CD14-positive monocyte (primary cell): Measurements from ENCODE around the gene MCRIP1. TPM values are rescaled to one million over a fixed set of nuclear protein-coding genes. Genes with fewer than 3 reads are reported as not detected.

Experiments used
- DNase-seq, 3 donors: peaks; one replicate each; pipeline ENCODE4 v3.0.0-alpha.2; 2011 to 2022
- H2AFZ ChIP-seq: 2 replicates; pipeline ENCODE4 v1.6.0; 2012; ENCODE audit warnings: mild to moderate bottlenecking, low read depth, low read length, inconsistent platforms; ENCODE audit not compliant: insufficient read depth, poor library complexity, severe bottlenecking
- H3K27ac ChIP-seq, 2 donors: 1 replicate in 1 of 2; 2 replicates in 1 of 2; pipeline ENCODE4 v1.5.1; 2012 to 2013; ENCODE audit warnings: low read length in 2 of 2, control low read depth in 1 of 2, inconsistent platforms in 1 of 2, low read depth in 1 of 2, mild to moderate bottlenecking in 1 of 2
- H3K27me3 ChIP-seq, 2 donors: one replicate each; pipeline versions ENCODE4 v1.6.0 to v1.6.1; 2011 to 2013; ENCODE audit warnings: low read length in 2 of 2; ENCODE audit not compliant: control insufficient read depth in 2 of 2, insufficient read depth in 2 of 2
- H3K36me3 ChIP-seq, 2 donors: replicated peaks in 1 of 2; 1 replicate in 1 of 2; 2 replicates in 1 of 2; pipeline versions ENCODE4 v1.5.1 to v1.6.1; 2012 to 2013; ENCODE audit warnings: low read length in 2 of 2, control low read depth in 1 of 2, inconsistent platforms in 1 of 2, mild to moderate bottlenecking in 1 of 2; ENCODE audit not compliant: insufficient read depth in 2 of 2, control insufficient read depth in 1 of 2
- H3K4me1 ChIP-seq, 2 donors: 1 replicate in 1 of 2; 2 replicates in 1 of 2; pipeline versions ENCODE4 v1.5.1 to v1.6.1; 2012 to 2013; ENCODE audit warnings: low read length in 2 of 2, control low read depth in 1 of 2, inconsistent platforms in 1 of 2, mild to moderate bottlenecking in 1 of 2, moderate library complexity in 1 of 2; ENCODE audit not compliant: insufficient read depth in 2 of 2, control insufficient read depth in 1 of 2
- H3K4me2 ChIP-seq: replicated peaks from 2 replicates; pipeline ENCODE3; 2012; ENCODE audit warnings: low read length, moderate library complexity, mild to moderate bottlenecking; ENCODE audit not compliant: poor library complexity, severe bottlenecking; ENCODE audit errors: extremely low read depth
- H3K4me3 ChIP-seq, 3 experiments: fragments of 200-600 bp in 1 of 3; sonication (generic) in 1 of 3; replicated peaks in 1 of 3; 1 replicate in 2 of 3; 2 replicates in 1 of 3; pipeline ENCODE4 v1.5.1; 2011 to 2013; ENCODE audit warnings: low read length in 3 of 3, mild to moderate bottlenecking in 3 of 3, control low read depth in 2 of 3, low read depth in 2 of 3, inconsistent platforms in 1 of 3, moderate library complexity in 1 of 3
- H3K79me2 ChIP-seq: 2 replicates; pipeline ENCODE4 v1.6.0; 2012; ENCODE audit warnings: mild to moderate bottlenecking, control low read depth, inconsistent platforms, low read length, moderate library complexity; ENCODE audit not compliant: insufficient read depth
- H3K9ac ChIP-seq: 2 replicates; pipeline ENCODE4 v1.6.0; 2017; ENCODE audit warnings: low read length, mild to moderate bottlenecking; ENCODE audit not compliant: insufficient read depth, poor library complexity, severe bottlenecking
- H3K9me3 ChIP-seq, 2 donors: replicated peaks in 1 of 2; 1 replicate in 1 of 2; 2 replicates in 1 of 2; pipeline versions ENCODE4 v1.5.1 to v1.6.1; 2012 to 2013; ENCODE audit warnings: low read length in 2 of 2, control low read depth in 1 of 2; ENCODE audit not compliant: control insufficient read depth in 1 of 2, insufficient read depth in 1 of 2
- H4K20me1 ChIP-seq: 2 replicates; pipeline ENCODE4 v1.6.0; 2012; ENCODE audit warnings: mild to moderate bottlenecking, low read length, control low read depth, moderate library complexity; ENCODE audit not compliant: insufficient read depth
- H3K27ac Mint-ChIP-seq, 7 donors: one replicate each; pipeline ENCODE4 v1.8.0; 2020; ENCODE audit warnings: mild to moderate bottlenecking in 7 of 7, mixed read lengths in 7 of 7, moderate library complexity in 6 of 7, inconsistent platforms in 2 of 7
- H3K27me3 Mint-ChIP-seq, 3 donors: one replicate each; pipeline ENCODE4 v1.8.0; 2021 to 2022; ENCODE audit warnings: low read depth in 3 of 3, mild to moderate bottlenecking in 3 of 3, mixed read lengths in 3 of 3, moderate library complexity in 3 of 3, inconsistent platforms in 1 of 3
- H3K36me3 Mint-ChIP-seq, 2 donors: one replicate each; pipeline ENCODE4 v1.8.0; 2020; ENCODE audit warnings: mixed read lengths in 2 of 2, inconsistent platforms in 1 of 2, mild to moderate bottlenecking in 1 of 2
- H3K4me1 Mint-ChIP-seq: one replicate; pipeline ENCODE4 v1.8.0; 2020; ENCODE audit warnings: mild to moderate bottlenecking, mixed read lengths
- H3K4me3 Mint-ChIP-seq, 2 donors: one replicate each; pipeline ENCODE4 v1.8.0; 2020; ENCODE audit warnings: mild to moderate bottlenecking in 2 of 2, mixed read lengths in 2 of 2, moderate library complexity in 1 of 2
- H3K9me3 Mint-ChIP-seq, 7 donors: one replicate each; pipeline ENCODE4 v1.8.0; 2020 to 2022; ENCODE audit warnings: mixed read lengths in 7 of 7, mild to moderate bottlenecking in 6 of 7, moderate library complexity in 6 of 7, inconsistent platforms in 2 of 7
- CTCF ChIP-seq: fragments of 200-600 bp; IDR thresholded peaks from one replicate; pipeline ENCODE4 v1.8.0; 2022; ENCODE audit warnings: antibody characterized with exemption, mild to moderate bottlenecking
- WGBS: methylation state at CpG from one replicate; pipeline ENCODE4 v1.1.5; 2013; ENCODE audit warnings: missing lambda C conversion rate; ENCODE audit not compliant: insufficient coverage; 5-methylcytosine and 5-hydroxymethylcytosine counted together
- intact Hi-C, 2 donors: fragments of 100-400 bp; cut with micrococcal nuclease; formaldehyde crosslinking; loops; one replicate each; pipeline versions ENCODE4 v1.15.0 to v1.15.1; 2023
- polyA plus RNA-seq, 3 donors: library from polyadenylated mRNA; depleted of rRNA in 1 of 3; unstranded in 2 of 3; stranded (reverse) in 1 of 3; fragments of 300-500 nt in 2 of 3; fragments of >200 nt in 1 of 3; fragmentation: Illumina TruSeq in 2 of 3; gene quantifications; 1 replicate in 2 of 3; 2 replicates in 1 of 3; pipeline ENCODE4 v1.2.3, GENCODE V29; 2012 to 2021

Gene MCRIP1
- polyA plus RNA-seq, 3 donors = 48.4 to 63.0 (median 48.5) TPM

- H3K27ac Mint-ChIP-seq = no peak overlapping the region
- H3K9ac ChIP-seq = no peak overlapping the region
- H3K9me3 Mint-ChIP-seq = peaks cover 0 to 9% (median 3%) of the 10 kb centered on the region in 7 donors
- no peak overlapping the region for H3K27ac ChIP-seq
- H3K4me1 ChIP-seq = no peaks in the 10 kb centered on the region
- H3K9me3 ChIP-seq = no peaks in the 10 kb centered on the region
- no peak overlapping the region for H2AFZ ChIP-seq
- no peak overlapping the region for H3K4me2 ChIP-seq
- H3K79me2 ChIP-seq = no peaks in the 10 kb centered on the region
- H3K4me3 Mint-ChIP-seq = no peak overlapping the region
- intact Hi-C loops = no loop called here
- no peaks in the 10 kb centered on the region for H4K20me1 ChIP-seq
- no peak overlapping the region for H3K4me3 ChIP-seq
- TF ChIP-seq CTCF = no peak
- no peaks in the 10 kb centered on the region for H3K27me3 ChIP-seq
- 24% methylated on average over 7 of the region's 8 CpGs for WGBS
- H3K27me3 Mint-ChIP-seq = peaks cover 5 to 17% (median 8%) of the 10 kb centered on the region in 3 donors
- no peaks in the 10 kb centered on the region for H3K4me1 Mint-ChIP-seq
- no peak for DNase-seq
- no peaks in the 10 kb centered on the region for H3K36me3 Mint-ChIP-seq
- no peaks in the 10 kb centered on the region for H3K36me3 ChIP-seq
Observed at GRCh38 chr17:81794509-81794908, 38.6 kb downstream of the MCRIP1 start.

GRCh38 chr17:81794074-81794476, 39.0 kb downstream of the MCRIP1 start:
- Mint-ChIP-seq H3K27me3 (peaks cover 3 to 13% (median 3%) of the 10 kb centered on the region in 3 donors), H3K27ac (no peak overlapping the region), H3K4me1 (no peaks in the 10 kb centered on the region), H3K36me3 (no peaks in the 10 kb centered on the region), H3K9me3 (peaks cover 0 to 5% (median 0%) of the 10 kb centered on the region in 7 donors), H3K4me3 (no peak overlapping the region)
- WGBS = 100% methylated on average over 1 of the region's 3 CpGs
- Histone ChIP-seq H3K4me3 (no peak overlapping the region), H2AFZ (no peak overlapping the region), H3K9me3 (no peaks in the 10 kb centered on the region), H3K9ac (no peak overlapping the region), H3K36me3 (no peaks in the 10 kb centered on the region), H3K27ac (no peak overlapping the region), H4K20me1 (no peaks in the 10 kb centered on the region), H3K4me1 (no peaks in the 10 kb centered on the region), H3K27me3 (no peaks in the 10 kb centered on the region), H3K4me2 (no peak overlapping the region), H3K79me2 (no peaks in the 10 kb centered on the region)
- no peak for DNase-seq
- no peak for TF ChIP-seq CTCF
- intact Hi-C loops = no loop called here
